ENCODE results near the gene PHACTR3.

PHACTR3 gene

GRCh38 chr20:59676126-59676850 is 71.9 kb downstream of the PHACTR3 start:
- DNase-seq, result no peak

GRCh38 chr20:59676851-59677182 is 72.5 kb downstream of the PHACTR3 start:
- no peak for DNase-seq

- no peak for DNase-seq
Measured at GRCh38 chr20:59677586-59677985, 73.2 kb downstream of the PHACTR3 start.

DNA sequence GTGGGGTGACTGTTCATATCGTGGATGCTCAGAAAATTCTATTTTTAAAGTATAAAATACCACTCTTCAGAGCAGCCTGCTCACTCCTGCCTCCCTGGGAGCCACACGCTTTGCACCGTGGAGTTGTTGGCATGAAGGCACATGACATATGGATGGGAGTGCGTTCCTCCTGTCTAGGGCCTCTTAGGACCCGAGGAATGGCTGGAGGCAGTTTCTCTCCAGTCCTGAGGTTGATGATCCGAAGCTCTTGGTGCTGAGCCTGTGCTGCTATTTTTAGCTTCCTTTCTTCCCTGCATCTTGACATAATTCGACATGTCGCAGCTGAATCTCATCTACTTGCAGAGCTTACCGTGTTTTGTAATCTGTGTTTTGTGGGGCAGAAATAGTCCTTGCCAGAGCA is 73.9 kb downstream of the PHACTR3 start:
- DNase-seq, result no peak

DNA sequence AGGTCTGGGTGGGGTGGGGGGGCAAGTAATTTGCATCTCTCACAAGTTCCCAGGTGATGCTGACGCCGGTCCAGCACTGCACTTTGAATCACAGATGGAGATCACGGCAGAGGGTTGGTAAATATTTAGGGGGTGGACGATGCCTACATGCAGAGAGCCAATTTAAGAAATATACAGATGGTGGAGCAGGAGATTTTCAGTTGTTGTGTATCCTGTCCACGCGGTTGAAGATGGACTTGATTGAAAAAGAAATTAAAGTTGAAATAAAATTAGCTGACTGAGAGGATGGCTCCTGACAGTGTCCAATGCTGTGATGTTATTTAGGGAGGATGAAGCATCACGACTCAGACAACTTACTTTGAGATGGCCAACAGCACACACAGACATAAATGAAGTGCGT is 74.6 kb downstream of the PHACTR3 start:
- DNase-seq, result no peak

GRCh38 chr20:59680148-59680650 is 75.9 kb downstream of the PHACTR3 start:
- DNase-seq, result no peak

GRCh38 chr20:59680852-59681251 is 76.5 kb downstream of the PHACTR3 start:
- no peak for DNase-seq

DNA sequence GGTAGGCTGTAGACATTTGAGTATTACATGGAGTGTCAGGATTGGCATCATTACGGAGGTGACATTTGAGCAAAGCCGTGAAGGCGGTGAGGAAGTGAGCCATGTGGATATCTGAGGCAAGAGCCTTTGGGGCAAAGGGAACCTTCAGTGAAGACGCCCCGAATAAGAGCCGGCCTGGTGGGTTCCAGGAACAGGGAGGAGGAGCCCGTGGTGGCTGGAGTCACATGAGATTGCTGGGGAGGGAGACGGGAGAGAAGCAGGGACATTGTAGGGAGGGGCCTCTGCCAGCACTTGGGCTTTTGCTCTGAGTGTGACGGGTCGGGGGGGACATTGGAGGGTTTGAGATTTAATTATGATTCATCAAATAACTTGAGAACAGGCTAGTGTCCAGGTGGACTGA is 78.3 kb downstream of the PHACTR3 start:
- DNase-seq, result no peak

DNA sequence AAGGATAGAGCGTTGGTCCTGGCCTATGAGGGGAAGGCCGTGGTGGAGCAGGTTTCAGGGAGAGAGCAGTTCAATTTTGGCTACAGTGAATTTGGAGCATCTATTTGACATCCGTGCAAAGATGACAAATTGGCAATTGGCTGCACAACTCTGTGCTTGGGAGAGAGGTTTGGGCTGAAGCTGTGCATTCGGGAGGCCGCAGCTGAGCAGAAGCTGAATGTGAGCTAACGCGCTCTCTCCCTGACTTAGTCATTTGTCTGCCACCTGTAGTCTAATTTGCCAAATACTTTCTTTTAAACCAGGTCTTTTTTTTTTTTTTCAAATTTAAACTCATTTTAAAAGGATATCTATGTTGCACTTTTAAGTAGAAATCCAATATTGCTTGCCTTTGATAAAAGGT is 78.8 kb downstream of the PHACTR3 start:
- DNase-seq, result no peak

- DNase-seq, result no peak
Measured at GRCh38 chr20:59684685-59685242, 80.4 kb downstream of the PHACTR3 start.

- no peak for DNase-seq
Measured at GRCh38 chr20:59686404-59687346, 82.3 kb downstream of the PHACTR3 start.

DNA sequence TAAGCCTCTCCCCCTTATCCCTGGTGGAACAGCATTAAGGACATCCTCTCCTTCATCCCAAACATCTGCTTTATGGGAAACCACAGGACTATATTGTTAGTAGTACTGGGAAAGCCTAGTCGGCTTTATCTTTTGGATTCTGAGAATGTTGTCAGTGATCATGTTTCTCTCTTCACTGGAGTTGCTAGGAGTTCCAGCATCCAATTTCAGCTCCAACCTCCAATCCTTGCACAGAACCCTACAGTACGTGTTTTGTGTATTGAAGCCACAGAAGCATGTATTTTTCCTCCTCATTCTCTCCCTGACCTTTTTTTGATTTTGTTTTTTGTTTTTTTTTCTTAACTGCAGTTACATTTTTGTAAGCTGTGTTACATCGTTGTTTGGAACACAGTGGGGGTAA is 84.0 kb downstream of the PHACTR3 start:
- DNase-seq, result no peak

DNA sequence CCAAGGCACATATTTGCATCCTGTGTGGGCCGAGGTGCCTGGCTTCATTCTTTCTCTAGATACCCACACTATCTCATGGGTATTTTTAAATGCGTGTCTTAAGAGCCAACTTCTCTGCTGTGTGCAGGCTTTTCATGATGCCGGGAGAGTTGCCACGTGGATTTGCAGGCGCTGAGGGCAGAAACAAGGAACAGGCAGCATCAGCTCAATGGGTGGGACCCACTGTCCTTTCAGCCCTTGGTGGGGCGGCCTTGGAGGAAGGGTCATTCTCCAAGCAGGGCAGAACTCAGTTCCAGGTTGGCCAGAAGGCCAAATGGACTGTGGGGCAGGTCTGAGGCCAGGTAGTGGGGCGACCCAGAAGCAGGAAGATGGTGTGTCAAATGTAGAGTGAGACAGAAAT is 84.7 kb downstream of the PHACTR3 start:
- DNase-seq, result no peak

DNA sequence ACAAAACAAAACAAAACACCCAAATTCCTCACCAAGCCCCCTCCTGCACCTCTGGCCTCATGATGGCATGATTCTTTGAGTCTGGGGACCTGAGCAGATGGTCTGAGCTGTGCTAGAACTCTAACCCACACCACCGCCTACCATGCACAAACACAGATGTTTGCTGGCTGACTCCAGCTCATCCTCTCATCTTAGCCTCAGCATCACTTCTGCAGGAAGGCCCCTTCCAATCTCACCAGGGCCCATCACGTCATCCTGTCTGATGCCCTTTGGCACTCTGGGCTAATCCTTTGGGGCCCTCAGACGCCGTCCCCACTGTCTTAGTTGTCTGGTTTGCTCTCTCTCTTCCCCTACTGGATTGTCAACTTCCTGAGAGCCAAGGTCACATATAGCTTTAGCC is 85.8 kb downstream of the PHACTR3 start:
- no peak for DNase-seq

DNA sequence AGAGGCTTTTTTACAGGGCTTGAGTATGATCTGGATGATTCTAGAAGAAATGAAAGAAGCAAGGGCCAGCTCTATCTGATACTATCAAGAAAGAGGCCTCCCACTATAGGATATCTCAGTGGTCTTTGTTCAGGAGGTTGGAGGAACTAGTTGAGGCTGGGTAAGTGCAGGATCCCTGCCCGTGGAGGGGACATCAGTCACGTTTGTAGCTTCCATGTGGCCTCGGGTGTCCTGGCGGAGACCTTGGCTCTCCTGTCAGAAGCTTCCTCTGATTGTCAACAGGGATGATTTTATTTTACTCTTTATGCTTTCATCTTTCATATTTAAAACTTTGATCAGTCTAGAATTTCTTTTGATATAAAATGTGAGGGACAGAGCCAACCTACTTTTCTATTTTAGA is 86.6 kb downstream of the PHACTR3 start:
- no peak for DNase-seq

DNA sequence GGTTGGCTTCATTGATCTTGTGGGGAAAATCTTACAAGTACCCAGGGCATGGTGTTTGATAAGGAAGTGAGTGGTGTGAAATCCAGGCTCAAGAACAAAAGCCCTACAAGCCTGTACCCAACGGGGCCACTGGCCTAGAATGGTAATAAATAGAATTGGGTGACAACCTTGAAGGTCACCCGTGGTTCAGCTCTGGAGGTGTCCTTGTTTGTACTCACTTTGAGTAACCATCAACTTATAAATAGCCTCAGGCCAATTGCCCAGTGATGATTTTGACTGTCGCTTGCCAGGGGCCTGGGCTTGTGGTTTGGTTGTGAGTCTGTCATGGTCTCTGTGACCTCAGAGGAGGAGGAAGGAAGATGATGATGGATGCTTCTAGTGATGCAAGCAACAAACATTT is 87.8 kb downstream of the PHACTR3 start:
- no peak for DNase-seq

DNA sequence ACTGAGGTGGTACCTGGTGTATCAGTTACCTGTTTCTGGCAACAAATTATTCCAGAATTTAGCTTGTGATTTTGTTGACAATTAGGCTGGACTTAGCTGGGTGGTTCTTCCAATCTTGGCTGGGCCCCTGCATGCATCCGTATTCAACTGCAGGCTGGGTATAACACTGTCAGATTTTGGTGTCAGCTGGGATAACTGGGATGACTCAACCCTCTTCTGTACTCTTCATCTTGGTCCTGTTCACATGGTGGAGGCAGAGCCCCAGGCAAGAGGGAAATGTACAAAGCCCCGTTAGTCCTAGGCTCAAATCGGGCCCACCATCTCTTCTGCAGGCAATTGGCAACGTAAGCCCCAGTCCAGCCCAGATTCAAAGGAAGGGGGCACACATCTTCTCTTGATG is 89.2 kb downstream of the PHACTR3 start:
- no peak for DNase-seq

DNA sequence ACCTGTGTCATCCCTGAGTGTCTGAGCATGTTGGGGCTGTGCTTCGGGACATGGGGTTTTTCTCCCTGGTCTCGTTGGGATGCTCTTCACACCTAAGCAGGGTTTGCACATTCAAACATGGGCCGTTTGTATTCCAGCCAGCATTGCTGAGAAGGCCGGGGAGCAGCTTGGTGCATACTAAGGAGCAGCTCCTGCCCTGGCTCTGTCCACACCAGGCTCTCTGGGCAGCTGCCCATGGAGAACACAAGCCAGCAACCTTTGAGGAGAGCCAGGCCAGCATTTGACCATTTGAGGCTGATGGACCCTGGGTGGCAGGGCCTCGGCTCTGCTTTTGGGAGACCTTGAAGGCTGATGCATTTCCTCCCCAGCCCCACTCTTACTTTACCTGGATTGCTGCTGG is 92.1 kb downstream of the PHACTR3 start:
- no peak for DNase-seq

GRCh38 chr20:59697068-59697467 is 92.7 kb downstream of the PHACTR3 start:
- DNase-seq, result no peak

DNA sequence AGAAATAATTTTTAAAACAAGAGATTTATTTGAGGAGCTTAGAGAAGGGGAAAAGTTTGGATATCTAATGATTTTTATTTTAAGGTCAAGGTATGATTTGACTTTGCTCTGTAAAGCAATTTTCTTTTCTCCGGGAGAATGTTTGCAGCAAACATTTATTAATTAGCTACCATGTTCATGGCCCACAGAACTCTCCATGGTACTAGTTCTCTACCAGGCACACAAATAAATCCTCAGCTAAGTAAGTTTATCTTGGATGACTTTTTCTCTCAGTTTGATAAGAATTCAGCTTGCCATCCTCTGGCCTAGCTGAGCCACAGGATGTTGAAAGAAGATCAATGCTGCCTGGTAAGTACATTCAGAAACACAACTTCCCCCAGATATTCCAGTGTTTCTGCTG is 94.3 kb downstream of the PHACTR3 start:
- no peak for DNase-seq

GRCh38 chr20:59701236-59701635 is 96.9 kb downstream of the PHACTR3 start:
- no peak for DNase-seq

GRCh38 chr20:59703046-59703445 is 98.7 kb downstream of the PHACTR3 start:
- no peak for DNase-seq

GRCh38 chr20:59705651-59706399 is 101.5 kb downstream of the PHACTR3 start:
- no peak for DNase-seq

Data from NCI-H1436 treated with DMSO at 0.1 percent for 48 hours (cell line).